ENCODE measurements around the gene EPS8. TPM values are rescaled to one million over a fixed set of nuclear protein-coding genes. Genes with fewer than 3 reads are reported as not detected.

The EPS8 gene
- total RNA-seq, 1 donor from 2014 or later = 72.8 TPM

DNA sequence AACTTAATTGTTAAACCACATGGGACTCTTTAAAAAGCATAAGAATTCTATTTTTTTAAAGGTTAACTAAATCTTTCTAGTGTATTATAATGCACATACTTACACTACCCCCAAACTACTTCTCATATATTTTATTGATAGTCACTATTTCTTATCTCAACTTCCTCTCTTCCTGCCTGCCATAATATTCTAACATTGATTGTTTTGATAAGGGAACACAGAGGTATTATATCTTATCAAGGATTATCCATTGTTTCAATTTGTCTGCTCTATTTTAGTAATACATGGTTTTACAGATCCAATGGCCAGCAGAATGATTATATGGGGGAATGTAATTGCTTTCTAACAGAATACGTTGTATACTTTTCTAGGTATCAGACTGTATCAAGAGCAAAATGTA is 98.9 kb downstream of the EPS8 start:
- intact Hi-C loops (cut with DNase I) = no loop called here
- no peaks in the 10 kb centered on the region for H3K36me3 ChIP-seq
- no peak overlapping the region for H3K4me3 ChIP-seq
- no peaks in the 10 kb centered on the region for H3K9me3 ChIP-seq
- H3K4me1 ChIP-seq = peaks cover 28% of the 10 kb centered on the region
- ATAC-seq (no peak), DNase-seq (no peak)
- no peak overlapping the region for H3K27ac ChIP-seq
- H3K27me3 ChIP-seq (ENCODE audit: low read depth) = no peaks in the 10 kb centered on the region
- TF ChIP-seq, protein P1, sequence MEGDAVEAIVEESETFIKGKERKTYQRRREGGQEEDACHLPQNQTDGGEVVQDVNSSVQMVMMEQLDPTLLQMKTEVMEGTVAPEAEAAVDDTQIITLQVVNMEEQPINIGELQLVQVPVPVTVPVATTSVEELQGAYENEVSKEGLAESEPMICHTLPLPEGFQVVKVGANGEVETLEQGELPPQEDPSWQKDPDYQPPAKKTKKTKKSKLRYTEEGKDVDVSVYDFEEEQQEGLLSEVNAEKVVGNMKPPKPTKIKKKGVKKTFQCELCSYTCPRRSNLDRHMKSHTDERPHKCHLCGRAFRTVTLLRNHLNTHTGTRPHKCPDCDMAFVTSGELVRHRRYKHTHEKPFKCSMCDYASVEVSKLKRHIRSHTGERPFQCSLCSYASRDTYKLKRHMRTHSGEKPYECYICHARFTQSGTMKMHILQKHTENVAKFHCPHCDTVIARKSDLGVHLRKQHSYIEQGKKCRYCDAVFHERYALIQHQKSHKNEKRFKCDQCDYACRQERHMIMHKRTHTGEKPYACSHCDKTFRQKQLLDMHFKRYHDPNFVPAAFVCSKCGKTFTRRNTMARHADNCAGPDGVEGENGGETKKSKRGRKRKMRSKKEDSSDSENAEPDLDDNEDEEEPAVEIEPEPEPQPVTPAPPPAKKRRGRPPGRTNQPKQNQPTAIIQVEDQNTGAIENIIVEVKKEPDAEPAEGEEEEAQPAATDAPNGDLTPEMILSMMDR (IDR thresholded peaks at IDR 0.05) = no peak

DNA sequence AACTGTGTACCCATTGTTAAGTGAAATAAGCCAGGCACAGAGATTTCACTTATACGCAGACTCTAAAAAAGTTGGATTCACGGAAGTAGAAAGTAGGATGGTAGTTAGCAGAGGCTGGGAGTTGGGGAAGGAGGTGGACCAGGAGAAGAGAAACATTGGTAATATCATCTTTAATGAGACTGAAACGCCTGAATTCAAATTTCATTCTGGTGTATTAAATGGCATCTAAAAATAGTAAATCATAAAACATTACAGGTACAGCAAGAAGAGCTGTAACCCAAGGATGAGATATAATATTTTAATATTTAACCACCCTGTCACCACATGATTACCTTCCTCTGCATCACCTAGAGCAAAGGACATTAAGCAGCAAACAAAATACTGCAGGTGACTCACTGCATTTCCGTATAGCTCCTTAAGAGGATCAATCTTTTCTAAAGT is 99.4 kb downstream of the EPS8 start:
- no peaks in the 10 kb centered on the region for H3K27me3 ChIP-seq (ENCODE audit: low read depth)
- no peaks in the 10 kb centered on the region for H3K36me3 ChIP-seq
- intact Hi-C loops (cut with DNase I) = no loop called here
- no peak overlapping the region for H3K27ac ChIP-seq
- ATAC-seq (peak in 1 of 2 donors; percentile 24), DNase-seq (no peak)
- TF ChIP-seq, protein P1 (IDR thresholded peaks at IDR 0.05) = no peak
- peaks cover 28% of the 10 kb centered on the region for H3K4me1 ChIP-seq
- H3K9me3 ChIP-seq = no peaks in the 10 kb centered on the region
- H3K4me3 ChIP-seq = no peak overlapping the region

DNA sequence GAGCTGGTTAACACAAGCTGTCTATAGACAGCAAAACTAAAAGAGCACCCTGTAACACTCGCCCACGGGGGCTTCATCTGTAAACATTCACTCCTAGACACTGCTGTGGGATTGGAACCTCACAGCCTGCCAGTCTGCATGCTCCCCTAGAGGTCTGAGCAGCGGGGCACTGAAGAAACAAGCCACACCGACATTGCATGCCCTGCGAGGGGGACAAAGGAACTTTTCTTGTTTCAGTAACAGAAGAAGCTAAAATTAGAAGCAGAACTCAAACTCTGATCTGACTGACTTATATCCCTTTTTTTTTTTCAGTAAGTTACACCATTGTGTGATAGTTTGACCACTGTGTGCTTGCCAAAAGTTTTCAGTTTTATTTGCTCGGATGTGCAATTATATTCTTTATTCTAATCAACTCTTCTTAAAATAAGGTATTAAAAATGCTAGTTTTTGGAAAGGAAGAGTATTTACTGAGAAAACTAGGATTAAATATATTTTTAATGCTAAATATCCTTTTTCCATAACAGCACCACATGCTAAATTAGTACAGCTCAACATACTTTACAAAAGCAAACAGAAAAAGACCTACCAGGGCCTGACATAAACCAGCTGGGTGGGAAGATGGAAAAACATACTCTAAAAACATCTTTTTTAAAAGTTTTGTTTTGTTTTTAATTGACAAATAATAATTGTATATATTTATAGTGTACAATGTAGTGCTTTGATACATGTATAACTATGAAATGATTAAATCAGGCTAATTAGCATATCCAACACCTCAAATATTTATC is 100.2 kb downstream of the EPS8 start:
- H3K4me3 ChIP-seq = no peak overlapping the region
- no peaks in the 10 kb centered on the region for H3K9me3 ChIP-seq
- no peaks in the 10 kb centered on the region for H3K36me3 ChIP-seq
- intact Hi-C loops (cut with DNase I) = no loop called here
- DNase-seq (peak; percentile 38), ATAC-seq (peak; percentile 30 to 35)
- H3K27ac ChIP-seq = peak overlapping the region; percentile 62
- no peaks in the 10 kb centered on the region for H3K27me3 ChIP-seq (ENCODE audit: low read depth)
- H3K4me1 ChIP-seq = peaks cover 28% of the 10 kb centered on the region
- TF ChIP-seq, protein P1 (IDR thresholded peaks at IDR 0.05) = no peak

DNA sequence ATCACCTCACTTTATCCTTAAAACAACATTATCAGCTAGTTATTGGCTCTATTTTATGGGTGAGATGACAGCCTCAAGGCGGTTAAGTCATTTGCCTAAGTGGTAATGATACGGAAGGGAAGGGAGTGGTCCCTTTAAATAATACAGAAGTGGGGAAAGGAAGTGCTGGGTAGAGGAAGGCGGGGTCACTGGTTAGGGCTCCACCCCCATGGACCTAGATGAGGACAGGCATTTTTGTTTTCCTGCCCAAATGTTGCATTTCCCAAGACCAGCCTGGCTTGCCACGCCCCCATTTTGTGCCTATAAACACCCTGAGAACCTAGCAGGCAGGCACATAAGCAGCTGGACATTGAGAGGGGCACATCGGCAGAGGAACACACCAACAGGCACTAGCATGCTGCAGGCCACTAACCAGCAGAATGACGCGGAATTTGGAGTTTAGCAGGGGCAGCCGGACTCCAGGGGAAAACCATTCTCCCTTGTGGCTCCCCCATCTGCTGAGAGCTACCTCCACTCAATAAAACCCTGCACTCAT is 100.9 kb downstream of the EPS8 start:
- Histone ChIP-seq H3K36me3 (no peaks in the 10 kb centered on the region), H3K4me3 (no peak overlapping the region), H3K27me3 (ENCODE audit: low read depth) (no peaks in the 10 kb centered on the region), H3K27ac (peak overlapping the region; percentile 62), H3K9me3 (no peaks in the 10 kb centered on the region), H3K4me1 (peaks cover 28% of the 10 kb centered on the region)
- peak; percentile 82 for DNase-seq
- TF ChIP-seq, protein P1 (IDR thresholded peaks at IDR 0.05) = no peak
- intact Hi-C loops (cut with DNase I) = no loop called here
- peak; percentile 78 to 88 for ATAC-seq

DNA sequence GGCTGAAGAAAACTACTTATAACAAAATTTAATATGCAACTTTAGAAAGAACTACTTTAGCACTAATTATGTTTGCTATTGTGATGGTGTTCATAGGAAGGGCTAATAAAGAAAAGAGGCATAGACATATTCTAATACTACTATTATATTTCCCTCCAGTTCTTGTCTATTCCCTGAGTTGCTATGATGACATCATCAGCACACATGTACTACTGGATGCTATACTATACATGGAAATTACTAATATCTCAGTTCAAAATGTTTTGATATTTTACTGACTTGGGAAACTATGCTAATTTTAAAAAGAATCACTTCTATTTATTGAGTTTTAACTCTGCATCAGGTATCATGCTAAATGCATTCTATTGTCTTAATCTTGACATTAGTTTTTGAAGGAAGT is 101.6 kb downstream of the EPS8 start:
- no peak for ATAC-seq
- H3K27ac ChIP-seq = no peak overlapping the region
- intact Hi-C loops (cut with DNase I) = no loop called here

More for the DNA sequence above, 101.6 kb downstream of the EPS8 start:
- TF ChIP-seq, protein P1 (IDR thresholded peaks at IDR 0.05) = no peak
- no peak overlapping the region for H3K4me3 ChIP-seq
- H3K9me3 ChIP-seq = no peaks in the 10 kb centered on the region
- H3K36me3 ChIP-seq = no peaks in the 10 kb centered on the region
- H3K27me3 ChIP-seq (ENCODE audit: low read depth) = no peaks in the 10 kb centered on the region
- peaks cover 28% of the 10 kb centered on the region for H3K4me1 ChIP-seq
- DNase-seq = no peak

Measured in lower lobe of right lung (tissue), 2 donors.